Measurements from ENCODE around the gene RAB4A. TPM values are rescaled to one million over a fixed set of nuclear protein-coding genes. Genes with fewer than 3 reads are reported as not detected.

The RAB4A gene
- total and polyA plus RNA-seq, 2 of the 13 experiments (the other 11 are each of a cell fraction or from before 2014, with no cell fraction given), result 56.0 to 80.1 TPM

- TF ChIP-seq MAF1 (CRISPR knock-in tag; IDR thresholded peaks at IDR 0.05; ENCODE audit: borderline replicate concordance), result no peak
- TF ChIP-seq TP53 (CRISPR knock-in tag; conservative IDR thresholded peaks at IDR 0.05), result no peak
- TF ChIP-seq CC2D1A (CRISPR knock-in tag; IDR thresholded peaks at IDR 0.05), result no peak
- peak; percentile 36; the same call in 1 of the 2 replicates for TF ChIP-seq ZBTB14 (CRISPR knock-in tag; IDR thresholded peaks at IDR 0.05)
- no peak for TF ChIP-seq ZC3H13 (CRISPR knock-in tag; IDR thresholded peaks at IDR 0.05)
- no peak for TF ChIP-seq ARID2 (CRISPR knock-in tag; IDR thresholded peaks at IDR 0.05; ENCODE audit: borderline replicate concordance)
- no peak for TF ChIP-seq HMGA1 (CRISPR knock-in tag; conservative IDR thresholded peaks at IDR 0.05)
- no peak for TF ChIP-seq ZNF615 (CRISPR knock-in tag; IDR thresholded peaks at IDR 0.05; ENCODE audit: borderline replicate concordance)
- no peak for TF ChIP-seq RXRA (CRISPR knock-in tag; IDR thresholded peaks at IDR 0.05)
- TF ChIP-seq ZNF564 (CRISPR knock-in tag; IDR thresholded peaks at IDR 0.05), result no peak
- no peak for TF ChIP-seq SOX13 (IDR thresholded peaks at IDR 0.05)
- no peak for TF ChIP-seq SOX13 (CRISPR knock-in tag; conservative IDR thresholded peaks at IDR 0.05 in 1 of 2, IDR thresholded peaks at IDR 0.05 in 1 of 2)
- TF ChIP-seq TAF1 (CRISPR knock-in tag; IDR thresholded peaks at IDR 0.05), result peak; percentile 47; the same call in 1 of the 2 replicates
- TF ChIP-seq MLX (CRISPR knock-in tag; IDR thresholded peaks at IDR 0.05), result no peak
- no peak for TF ChIP-seq KDM4B (CRISPR knock-in tag; IDR thresholded peaks at IDR 0.05)
- TF ChIP-seq ZNF333 (CRISPR knock-in tag; IDR thresholded peaks at IDR 0.05; ENCODE audit: borderline replicate concordance), result no peak
- TF ChIP-seq IRF9 (CRISPR knock-in tag; IDR thresholded peaks at IDR 0.05; ENCODE audit: borderline replicate concordance), result no peak
- no peak for TF ChIP-seq ZNF431 (CRISPR knock-in tag; IDR thresholded peaks at IDR 0.05; ENCODE audit: borderline replicate concordance, low read depth)
- TF ChIP-seq POGZ (CRISPR knock-in tag; IDR thresholded peaks at IDR 0.05), result no peak
- no peak for TF ChIP-seq FOSL1 (CRISPR knock-in tag; IDR thresholded peaks at IDR 0.05; ENCODE audit: borderline replicate concordance)
Observed at GRCh38 chr1:229342656-229343569, 72.0 kb downstream of the RAB4A start, which contains the start of gene CCSAP (continued).

Measured in HepG2 (cell line).